HG02885 (cell line): ENCODE data around the gene KIAA1217.

Experiments used
- ATAC-seq: cut with Tn5 transposase; IDR thresholded peaks from one replicate; pipeline ENCODE4 v1.9.1; 2021; ENCODE audit warnings: mild to moderate bottlenecking; ENCODE audit not compliant: unreplicated experiment, poor library complexity

The KIAA1217 gene

GRCh38 chr10:24556750-24557742 is 348.1 kb downstream of the KIAA1217 start:
- ATAC-seq: peak; percentile 54

- no peak for ATAC-seq
These were observed 352.5 kb downstream of the KIAA1217 start for GRCh38 chr10:24561453-24561852.

GRCh38 chr10:24568042-24568441 is 359.1 kb downstream of the KIAA1217 start:
- no peak for ATAC-seq

GRCh38 chr10:24569330-24569796 is 360.4 kb downstream of the KIAA1217 start:
- no peak for ATAC-seq

- ATAC-seq: no peak
These were observed 361.1 kb downstream of the KIAA1217 start for GRCh38 chr10:24569828-24570657.

- ATAC-seq: no peak
These were observed 361.9 kb downstream of the KIAA1217 start for GRCh38 chr10:24570658-24571426.

GRCh38 chr10:24571870-24572450 is 363.0 kb downstream of the KIAA1217 start:
- no peak for ATAC-seq

GRCh38 chr10:24574161-24574560 is 365.2 kb downstream of the KIAA1217 start:
- no peak for ATAC-seq

- no peak for ATAC-seq
These were observed 365.7 kb downstream of the KIAA1217 start for GRCh38 chr10:24574578-24575155.

GRCh38 chr10:24575481-24576002 is 366.6 kb downstream of the KIAA1217 start:
- no peak for ATAC-seq

GRCh38 chr10:24579448-24579847 is 370.5 kb downstream of the KIAA1217 start:
- no peak for ATAC-seq

GRCh38 chr10:24579906-24580305 is 371.0 kb downstream of the KIAA1217 start:
- no peak for ATAC-seq

GRCh38 chr10:24589265-24589664 is 380.3 kb downstream of the KIAA1217 start:
- ATAC-seq: no peak

GRCh38 chr10:24590697-24591457 is 381.9 kb downstream of the KIAA1217 start:
- no peak for ATAC-seq

GRCh38 chr10:24596217-24596930 is 387.4 kb downstream of the KIAA1217 start:
- no peak for ATAC-seq

- ATAC-seq: no peak
These were observed 388.5 kb downstream of the KIAA1217 start for GRCh38 chr10:24597426-24597825.
